Lung (tissue), 12 donors: ENCODE results near the gene HOXC9. TPM values are rescaled to one million over a fixed set of nuclear protein-coding genes. Genes with fewer than 3 reads are reported as not detected.

Experiments used
- ATAC-seq: fragments of 200-7000 bp; cut with Tn5 transposase; one replicate; pipeline ENCODE4 v1.9.1; 2020; ENCODE audit warnings: moderate number of reproducible peaks; ENCODE audit not compliant: insufficient read depth, low FRiP score
- DNase-seq, 3 donors: peaks; one replicate each; pipeline ENCODE4 v3.0.0-alpha.2; 2013 to 2017
- H3K27ac ChIP-seq, 2 donors: one replicate each; pipeline ENCODE4 v1.5.1; 2013; ENCODE audit warnings: mild to moderate bottlenecking in 2 of 2, moderate library complexity in 2 of 2, control low read depth in 1 of 2, inconsistent platforms in 1 of 2, low read depth in 1 of 2, low read length in 1 of 2
- H3K27me3 ChIP-seq, 3 donors: one replicate each; pipeline ENCODE4 v1.5.1; 2013; ENCODE audit warnings: low read length in 2 of 3; ENCODE audit not compliant: control insufficient read depth in 3 of 3, insufficient read depth in 3 of 3
- H3K36me3 ChIP-seq, 4 donors: one replicate each; pipeline ENCODE4 v1.5.1; 2013; ENCODE audit warnings: low read length in 4 of 4, mild to moderate bottlenecking in 1 of 4, moderate library complexity in 1 of 4; ENCODE audit not compliant: control insufficient read depth in 4 of 4, insufficient read depth in 4 of 4
- H3K4me1 ChIP-seq, 5 donors: one replicate each; pipeline ENCODE4 v1.5.1; 2013; ENCODE audit warnings: low read length in 5 of 5, mild to moderate bottlenecking in 2 of 5, moderate library complexity in 1 of 5; ENCODE audit not compliant: control insufficient read depth in 5 of 5, insufficient read depth in 5 of 5
- H3K4me3 ChIP-seq: one replicate; pipeline ENCODE4 v1.5.1; 2013; ENCODE audit warnings: mild to moderate bottlenecking, control low read depth, moderate library complexity
- H3K9ac ChIP-seq, 2 donors: one replicate each; pipeline ENCODE4 v1.5.1; 2013; ENCODE audit warnings: low read length in 2 of 2, control low read depth in 1 of 2; ENCODE audit not compliant: insufficient read depth in 1 of 2
- H3K9me3 ChIP-seq, 4 donors: one replicate each; pipeline ENCODE4 v1.5.1; 2013; ENCODE audit warnings: low read length in 3 of 4, mild to moderate bottlenecking in 1 of 4, moderate library complexity in 1 of 4; ENCODE audit not compliant: control insufficient read depth in 4 of 4, insufficient read depth in 3 of 4
- WGBS, 2 donors: extraction: QIAGEN DNeasy Blood & Tissue Kit; methylation state at CpG; one replicate each; pipeline ENCODE4 v1.1.7; 2013; 5-methylcytosine and 5-hydroxymethylcytosine counted together
- polyA plus RNA-seq, 2 donors: library from polyadenylated mRNA; stranded (reverse); fragments of 200-250 nt; gene quantifications; one replicate each; pipeline ENCODE4 v1.2.1, GENCODE V29; 2013
- total RNA-seq, 2 donors: library from RNA; depleted of rRNA in 1 of 2; stranded (reverse); fragments of >200 nt in 1 of 2; gene quantifications; one replicate each; pipeline ENCODE4 v1.2.1, GENCODE V29; 2014 to 2021
- TF ChIP-seq, protein P1 (sequence below): IDR thresholded peaks from 2 replicates; pipeline ENCODE4 v1.5.1; 2012; ENCODE audit warnings: mild to moderate bottlenecking; ENCODE audit errors: control extremely low read depth, extremely low read depth
- donor health status: control.
- donor health status: control.
- donor health status: Bipolar disorder and iron deficiency.
- donor health status: healthy.
- donor health status: DM: yes; HTN: yes; CAD: no.

HOXC9 gene
- total and polyA plus RNA-seq, 4 donors: 0.08 to 0.18 TPM; not detected in 2

GRCh38 chr12:54005531-54005852 lies 5.5 kb downstream of the HOXC9 start:
- WGBS, 2 donors: 3 to 7% methylated on average over 26 of the region's 26 CpGs
- Histone ChIP-seq H3K9me3 (peaks cover 0 to 3% (median 0%) of the 10 kb centered on the region in 4 donors), H3K27me3 (peaks cover 9 to 96% (median 81%) of the 10 kb centered on the region in 3 donors), H3K9ac (no peak overlapping the region), H3K27ac (no peak overlapping the region), H3K4me1 (peaks cover 0 to 22% (median 3%) of the 10 kb centered on the region in 5 donors), H3K36me3 (no peaks in the 10 kb centered on the region), H3K4me3 (no peak overlapping the region)
- no peak for ATAC-seq
- DNase-seq: no peak
- TF ChIP-seq, protein P1, sequence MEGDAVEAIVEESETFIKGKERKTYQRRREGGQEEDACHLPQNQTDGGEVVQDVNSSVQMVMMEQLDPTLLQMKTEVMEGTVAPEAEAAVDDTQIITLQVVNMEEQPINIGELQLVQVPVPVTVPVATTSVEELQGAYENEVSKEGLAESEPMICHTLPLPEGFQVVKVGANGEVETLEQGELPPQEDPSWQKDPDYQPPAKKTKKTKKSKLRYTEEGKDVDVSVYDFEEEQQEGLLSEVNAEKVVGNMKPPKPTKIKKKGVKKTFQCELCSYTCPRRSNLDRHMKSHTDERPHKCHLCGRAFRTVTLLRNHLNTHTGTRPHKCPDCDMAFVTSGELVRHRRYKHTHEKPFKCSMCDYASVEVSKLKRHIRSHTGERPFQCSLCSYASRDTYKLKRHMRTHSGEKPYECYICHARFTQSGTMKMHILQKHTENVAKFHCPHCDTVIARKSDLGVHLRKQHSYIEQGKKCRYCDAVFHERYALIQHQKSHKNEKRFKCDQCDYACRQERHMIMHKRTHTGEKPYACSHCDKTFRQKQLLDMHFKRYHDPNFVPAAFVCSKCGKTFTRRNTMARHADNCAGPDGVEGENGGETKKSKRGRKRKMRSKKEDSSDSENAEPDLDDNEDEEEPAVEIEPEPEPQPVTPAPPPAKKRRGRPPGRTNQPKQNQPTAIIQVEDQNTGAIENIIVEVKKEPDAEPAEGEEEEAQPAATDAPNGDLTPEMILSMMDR: no peak

DNA sequence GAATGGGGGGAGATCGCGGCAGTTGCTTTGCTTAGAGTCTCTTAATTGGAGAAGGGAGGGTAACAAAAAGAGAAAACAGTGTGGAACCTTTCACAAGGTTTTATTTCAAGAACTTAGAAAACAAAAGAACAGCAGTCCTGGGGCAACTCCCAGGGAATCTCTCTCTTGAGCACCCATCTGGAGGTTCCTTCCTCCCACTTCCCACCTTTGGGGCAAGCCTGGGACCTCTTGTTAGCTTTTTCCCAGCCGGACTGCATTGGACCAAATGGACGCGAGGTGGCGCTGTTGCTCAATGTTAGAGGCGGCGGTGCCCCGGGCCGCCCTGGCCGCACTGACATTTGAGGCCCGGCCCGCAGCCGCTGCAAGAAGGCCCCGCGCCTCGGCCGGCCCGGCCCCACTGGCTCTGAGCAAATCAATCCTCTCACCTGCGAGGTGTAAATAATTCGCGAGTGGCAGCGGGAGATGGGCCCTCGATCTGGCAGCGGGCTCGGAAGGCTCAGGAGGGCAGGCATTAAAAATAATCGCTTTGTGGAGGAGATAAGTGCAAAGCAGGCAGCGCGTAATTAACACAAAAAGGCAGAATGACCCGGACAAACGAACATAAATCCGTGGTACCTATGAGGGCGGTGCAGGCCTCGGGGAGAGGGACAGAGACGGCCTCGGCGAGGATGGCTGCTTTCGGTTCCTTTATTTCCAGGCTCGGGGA lies 6.0 kb downstream of the HOXC9 start:
- no peak overlapping the region for H3K27ac ChIP-seq
- peaks cover 9 to 96% (median 83%) of the 10 kb centered on the region in 3 donors for H3K27me3 ChIP-seq
- DNase-seq (peak; percentile 89 to 91 (median 90)), ATAC-seq (peak; percentile 90)
- peaks cover 0 to 3% (median 0%) of the 10 kb centered on the region in 4 donors for H3K9me3 ChIP-seq
- H3K9ac ChIP-seq: peak overlapping the region in 1 of 2 donors; percentile 59
- H3K36me3 ChIP-seq: no peaks in the 10 kb centered on the region
- peaks cover 0 to 20% (median 3%) of the 10 kb centered on the region in 5 donors for H3K4me1 ChIP-seq
- 2 to 4% methylated on average over 39 of the region's 39 CpGs for WGBS, 2 donors
- TF ChIP-seq, protein P1: peak; percentile 95
- H3K4me3 ChIP-seq: no peak overlapping the region

DNA sequence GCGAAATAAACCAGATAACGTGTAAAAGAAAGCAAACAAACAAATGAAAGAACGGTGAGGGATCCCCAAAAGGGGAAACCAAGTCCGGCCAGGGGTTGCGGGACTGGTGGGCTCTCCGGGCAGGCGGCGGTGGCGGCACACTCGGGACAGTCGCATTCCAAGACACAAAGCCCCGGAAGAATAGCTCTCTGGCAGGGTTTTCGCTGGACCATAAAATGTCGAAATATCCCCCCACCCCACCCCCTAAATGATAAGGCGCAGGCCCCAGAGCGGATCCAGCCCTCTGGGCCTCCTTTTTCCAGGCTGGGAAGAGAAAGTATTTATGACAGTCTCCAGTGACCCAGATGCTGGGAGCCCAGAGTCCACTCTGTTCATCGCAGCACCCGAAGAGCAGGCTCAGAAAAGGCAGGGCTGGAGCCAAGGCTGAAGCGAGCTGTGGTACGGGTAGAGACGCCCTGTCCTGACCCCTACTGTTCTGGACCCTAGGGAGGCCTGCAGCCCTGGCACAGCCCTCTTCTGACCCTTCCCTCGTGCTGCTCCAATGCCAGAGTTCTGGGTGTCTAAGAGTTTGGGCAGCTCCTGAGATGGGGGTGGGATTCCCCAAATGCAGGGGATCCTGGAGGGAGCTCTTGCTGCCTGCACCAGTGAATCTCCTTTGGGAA lies 6.7 kb downstream of the HOXC9 start:
- 15 to 20% methylated on average over 22 of the region's 22 CpGs for WGBS, 2 donors
- Histone ChIP-seq H3K9me3 (peaks cover 0 to 3% (median 0%) of the 10 kb centered on the region in 4 donors), H3K4me1 (peaks cover 0 to 20% (median 3%) of the 10 kb centered on the region in 5 donors), H3K36me3 (no peaks in the 10 kb centered on the region), H3K9ac (peak overlapping the region in 1 of 2 donors; percentile 59), H3K27me3 (peaks cover 9 to 97% (median 85%) of the 10 kb centered on the region in 3 donors), H3K27ac (no peak overlapping the region), H3K4me3 (no peak overlapping the region)
- no peak for ATAC-seq
- DNase-seq: peak in 1 of 3 donors; percentile 54
- TF ChIP-seq, protein P1: no peak
